Central memory CD4-positive, alpha-beta T cell (primary cell): Measurements from ENCODE around the gene PCCA.
"Not testable (repeated sequence)": the region's sequence is repeated elsewhere in the genome, so short reads cannot be mapped to it uniquely, and the experiment has no call there.

Source experiments
- DNase-seq: peaks from one replicate; pipeline ENCODE4 v3.0.0; 2022

The PCCA gene

DNA sequence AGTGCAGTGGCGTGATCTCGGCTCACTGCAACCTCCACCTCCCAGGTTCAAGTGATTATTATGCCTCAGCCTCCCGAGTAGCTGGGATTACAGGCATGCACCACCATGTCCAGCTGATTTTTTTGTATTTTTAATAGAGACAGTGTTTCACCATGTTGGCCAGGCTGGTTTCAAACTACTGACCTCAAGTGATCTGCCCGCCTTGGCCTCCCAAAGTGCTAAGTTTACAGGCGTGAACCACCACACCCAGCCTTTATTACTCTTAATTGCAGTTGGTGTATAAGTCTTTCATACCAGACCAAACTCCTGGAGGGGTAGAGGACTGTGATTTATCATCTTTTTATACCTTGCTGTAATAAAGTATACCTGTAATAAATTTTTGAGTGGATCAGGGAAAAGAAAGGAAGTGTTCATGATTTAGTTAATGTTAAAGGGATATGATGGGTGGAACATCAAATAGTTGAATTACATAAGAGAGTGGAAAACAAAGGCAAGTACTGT lies 52.6 kb downstream of the PCCA start:
- DNase-seq: not testable (repeated sequence)

DNA sequence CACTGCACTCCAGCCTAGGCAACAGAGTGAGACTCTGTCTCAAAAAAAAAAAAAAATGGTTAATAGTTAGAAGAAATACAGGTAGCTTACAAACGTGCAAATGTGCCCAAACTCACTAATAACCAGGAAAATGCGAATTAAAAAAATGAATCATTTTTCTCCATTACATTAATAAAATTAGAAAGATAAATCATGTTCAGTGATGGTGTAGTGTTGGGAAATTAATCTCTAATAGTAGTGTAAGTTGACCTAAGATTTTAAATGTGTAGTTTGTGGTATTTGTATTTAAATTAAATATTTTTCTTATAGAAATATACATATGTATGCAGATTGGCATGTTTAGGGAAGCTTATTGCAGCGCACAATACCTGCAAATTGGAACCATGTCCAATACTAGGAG lies 57.6 kb downstream of the PCCA start:
- DNase-seq: no peak

DNA sequence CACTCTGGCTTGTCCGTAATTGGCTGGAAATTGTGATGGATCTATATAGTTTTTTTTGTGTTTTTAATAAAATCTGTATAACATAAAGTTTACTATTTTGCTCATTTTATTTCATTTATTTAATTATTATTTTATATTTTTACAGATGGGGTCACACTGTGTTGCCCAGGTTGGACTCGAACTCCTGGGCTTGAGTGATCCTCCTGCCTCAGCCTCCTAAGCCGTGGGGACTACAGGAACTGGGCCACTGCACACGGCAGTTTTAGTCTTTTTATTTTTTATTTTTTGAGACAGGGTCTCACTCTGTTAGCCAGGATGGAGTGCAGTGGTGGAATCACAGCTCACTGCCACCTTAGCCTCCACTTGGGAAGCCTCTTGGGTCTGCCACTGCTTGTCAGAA lies 58.9 kb downstream of the PCCA start:
- DNase-seq: no peak

DNA sequence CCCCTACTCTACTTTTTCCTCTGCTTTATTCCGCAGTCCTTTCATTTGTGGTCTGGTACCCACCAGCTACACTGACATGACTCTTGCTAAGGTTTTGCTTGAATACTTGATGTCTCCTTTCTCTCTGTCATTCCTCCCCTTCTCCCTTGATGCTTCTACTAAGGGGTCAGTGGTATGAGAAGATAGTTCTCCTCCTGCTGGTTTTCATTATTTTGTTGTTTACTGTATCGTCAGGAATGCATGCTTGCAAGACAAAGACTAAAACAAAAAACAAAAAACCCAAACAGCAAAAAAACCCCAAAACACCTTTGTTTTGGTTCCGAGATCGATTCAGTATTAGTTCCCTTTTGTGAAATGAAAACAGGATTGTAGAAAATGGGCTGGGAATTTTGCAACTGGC lies 59.5 kb downstream of the PCCA start:
- DNase-seq: no peak

DNA sequence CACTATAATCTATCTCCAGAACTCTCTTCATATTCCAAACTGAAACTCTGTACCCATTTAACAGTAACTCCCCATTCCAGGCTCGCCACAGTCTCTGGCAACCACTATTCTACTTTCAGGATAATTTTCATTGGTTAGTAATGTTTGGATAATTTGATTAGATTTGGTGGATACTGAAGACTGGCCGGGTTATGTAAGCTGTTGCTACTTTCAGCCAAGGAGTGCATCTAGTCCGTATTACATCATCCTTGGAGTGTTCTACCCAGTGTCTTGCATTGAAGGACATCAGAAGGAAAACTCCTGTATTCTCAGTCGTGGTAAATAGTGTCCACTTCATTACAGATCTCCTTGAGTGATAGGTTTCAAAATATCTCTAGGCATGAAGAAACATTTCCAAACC lies 60.5 kb downstream of the PCCA start:
- DNase-seq: no peak

DNA sequence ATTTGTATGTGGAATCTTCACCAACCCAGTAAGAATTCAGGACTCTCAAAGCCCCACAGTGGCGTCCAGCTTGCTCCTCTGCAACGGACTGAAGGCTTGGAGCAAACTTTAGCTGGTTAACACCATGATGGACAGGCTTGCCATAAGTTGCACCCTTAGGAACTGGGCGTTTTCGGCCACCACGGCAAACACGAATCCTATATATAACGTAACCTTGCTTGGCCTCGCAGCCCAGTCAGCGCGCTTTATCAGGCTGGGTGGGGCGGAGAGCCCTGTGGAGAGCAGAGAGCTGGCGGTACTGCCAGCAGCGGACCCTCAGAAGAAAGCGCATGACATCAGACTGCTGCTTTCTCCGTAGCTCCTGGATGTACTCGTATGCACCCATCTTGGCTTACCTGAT lies 61.8 kb downstream of the PCCA start:
- not testable (repeated sequence) for DNase-seq

DNA sequence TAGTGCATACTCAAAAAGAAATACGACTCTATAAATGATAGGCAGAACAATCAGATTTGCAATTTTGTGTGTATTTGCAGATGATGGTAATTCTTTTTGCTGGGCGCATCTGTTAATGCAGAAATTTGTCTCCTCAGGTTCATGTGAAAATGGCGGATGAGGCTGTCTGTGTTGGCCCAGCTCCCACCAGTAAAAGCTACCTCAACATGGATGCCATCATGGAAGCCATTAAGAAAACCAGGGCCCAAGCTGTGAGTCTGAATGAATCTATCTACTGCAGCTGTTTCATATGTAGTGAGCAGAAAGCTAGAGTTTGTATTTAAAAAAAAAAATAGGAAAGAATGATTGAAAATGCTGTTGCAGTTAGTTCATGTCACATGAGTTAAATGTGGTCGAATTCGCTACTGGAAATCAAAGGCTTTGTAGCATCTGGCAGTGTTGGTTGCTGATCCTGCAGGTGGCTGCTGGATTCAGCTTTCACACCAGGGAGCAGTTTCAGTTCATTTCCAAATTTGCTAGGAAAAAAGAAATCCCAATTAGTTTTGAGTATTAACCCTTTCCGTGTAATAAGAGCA lies 66.0 kb downstream of the PCCA start:
- DNase-seq: no peak

DNA sequence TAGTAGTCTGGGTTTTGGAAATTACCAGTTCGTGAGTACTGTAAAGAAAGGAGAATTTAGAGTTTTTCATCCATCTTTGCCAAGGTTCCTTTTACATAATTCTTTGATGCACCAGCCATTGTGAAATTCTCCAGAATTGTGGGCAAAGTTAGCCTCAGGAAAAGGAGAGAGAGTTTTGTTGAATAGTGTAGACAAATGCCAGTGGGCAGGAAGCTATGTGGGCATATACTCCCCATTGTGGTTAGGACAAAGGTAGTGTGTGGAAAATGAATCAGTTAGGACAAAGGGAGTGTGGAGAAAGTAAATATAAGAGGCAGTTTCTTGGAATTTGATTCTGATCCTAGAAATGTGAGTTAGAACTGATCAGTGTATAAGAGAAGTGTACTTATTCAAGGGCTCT lies 67.9 kb downstream of the PCCA start:
- DNase-seq: no peak

DNA sequence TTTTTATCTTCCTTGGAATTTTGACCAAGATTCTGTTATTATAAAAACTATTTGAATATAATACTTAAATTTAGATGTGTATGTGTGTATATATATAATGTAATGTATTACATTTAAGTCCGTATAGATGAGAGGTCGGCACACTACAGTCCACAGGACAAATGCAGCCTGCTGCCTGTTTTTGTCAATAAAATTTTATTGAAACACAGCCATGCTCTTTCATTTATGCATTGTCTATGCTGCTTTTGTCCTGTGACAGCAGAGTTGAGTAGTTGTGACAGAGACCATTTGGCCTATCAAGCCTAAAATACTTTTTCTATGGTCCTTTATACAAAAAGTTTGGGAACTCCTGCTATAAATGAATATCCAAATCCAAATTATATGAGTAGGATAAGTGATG lies 69.7 kb downstream of the PCCA start:
- DNase-seq: no peak

DNA sequence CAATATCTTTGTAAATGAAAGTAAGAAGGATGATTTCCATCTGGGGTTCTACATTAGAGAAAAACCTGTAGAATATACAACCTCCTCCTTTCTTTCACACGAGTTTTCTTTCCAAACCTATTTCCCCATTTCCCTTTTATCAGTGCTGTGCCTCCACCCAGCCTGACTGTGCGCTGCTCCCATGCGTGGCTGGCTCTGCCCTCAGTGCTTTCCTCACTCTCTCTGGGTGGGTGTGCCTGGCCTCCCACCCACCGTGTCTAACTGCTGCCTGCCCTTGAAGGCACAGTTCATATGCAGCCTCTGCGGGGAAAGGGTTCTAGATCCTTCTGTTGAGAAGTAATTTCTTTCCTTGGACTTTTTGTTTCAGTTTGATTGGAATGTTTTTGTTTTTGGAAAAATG lies 70.7 kb downstream of the PCCA start:
- no peak for DNase-seq

DNA sequence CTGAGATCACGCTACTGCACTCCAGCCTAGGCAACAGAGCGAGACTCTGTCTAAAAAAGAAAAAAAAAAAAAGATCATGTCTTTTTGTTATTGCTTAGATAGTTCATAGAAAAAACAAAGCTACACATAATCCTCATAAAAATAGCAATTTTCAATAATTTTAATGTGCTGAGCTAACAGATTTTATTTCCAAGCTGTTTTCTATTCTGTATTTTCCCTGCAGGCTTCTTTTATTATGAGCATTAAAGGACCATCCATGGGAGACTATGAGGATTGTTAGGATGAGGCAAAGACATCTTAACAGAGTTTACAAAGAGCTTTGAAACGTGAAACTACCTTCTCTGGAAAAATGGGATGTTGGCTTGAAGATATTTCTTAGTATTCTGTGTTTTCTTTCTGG lies 71.6 kb downstream of the PCCA start:
- no peak for DNase-seq

DNA sequence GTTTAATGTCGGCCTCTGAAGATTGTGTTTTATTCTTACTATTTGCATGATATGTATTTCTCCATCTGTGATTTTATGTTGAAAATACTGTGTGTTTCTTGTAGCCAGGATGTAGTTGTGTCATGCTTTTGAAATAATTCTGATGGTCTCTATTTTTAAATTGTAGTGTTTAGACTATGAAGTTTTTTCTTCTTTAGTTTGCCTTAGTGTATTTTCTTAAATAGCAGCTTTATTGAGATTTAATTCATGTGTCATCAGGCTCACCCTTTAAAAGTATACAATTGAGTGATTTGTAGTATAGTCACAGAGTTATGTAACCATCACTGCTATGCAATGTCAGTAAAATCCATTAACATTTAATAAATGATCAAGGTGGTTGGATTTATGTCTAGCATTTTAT lies 74.5 kb downstream of the PCCA start:
- DNase-seq: no peak

DNA sequence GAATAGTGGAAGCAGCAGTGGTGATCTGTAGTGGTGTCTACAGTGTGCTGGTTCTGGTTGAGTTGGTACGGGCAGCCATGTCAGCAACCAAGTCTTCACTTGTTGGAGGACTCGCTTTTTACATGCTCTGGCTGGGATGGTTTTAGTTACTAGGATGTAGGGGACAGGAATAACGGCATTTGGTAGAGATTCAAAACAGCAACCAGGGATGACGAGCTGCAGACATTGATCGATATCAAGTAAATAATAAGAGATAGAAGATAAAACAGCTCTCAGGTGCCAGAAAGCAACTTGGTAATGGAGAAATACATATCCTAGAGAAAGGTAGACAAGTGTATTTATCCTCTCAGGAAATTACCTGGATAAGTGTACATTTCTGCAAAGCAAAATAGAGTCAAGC lies 84.3 kb downstream of the PCCA start:
- DNase-seq: no peak

DNA sequence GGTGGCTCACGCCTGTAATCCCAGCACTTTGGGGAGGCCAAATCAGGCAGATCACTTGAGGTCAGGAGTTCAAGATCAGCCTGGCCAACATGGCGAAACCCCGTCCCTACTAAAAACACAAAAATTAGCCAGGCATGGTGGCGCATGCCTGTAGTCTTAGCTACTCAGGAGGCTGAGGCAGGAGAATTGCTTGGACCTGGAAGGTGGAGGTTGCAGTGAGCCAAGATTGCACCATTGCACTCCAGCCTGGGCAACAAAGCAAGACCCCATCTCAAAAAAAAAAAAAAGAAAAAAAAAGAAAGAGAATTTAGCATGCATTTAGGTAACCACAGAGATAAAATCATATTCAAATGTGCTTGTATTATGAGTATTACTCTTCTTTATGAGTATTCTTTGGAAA lies 85.6 kb downstream of the PCCA start:
- not testable (repeated sequence) for DNase-seq

DNA sequence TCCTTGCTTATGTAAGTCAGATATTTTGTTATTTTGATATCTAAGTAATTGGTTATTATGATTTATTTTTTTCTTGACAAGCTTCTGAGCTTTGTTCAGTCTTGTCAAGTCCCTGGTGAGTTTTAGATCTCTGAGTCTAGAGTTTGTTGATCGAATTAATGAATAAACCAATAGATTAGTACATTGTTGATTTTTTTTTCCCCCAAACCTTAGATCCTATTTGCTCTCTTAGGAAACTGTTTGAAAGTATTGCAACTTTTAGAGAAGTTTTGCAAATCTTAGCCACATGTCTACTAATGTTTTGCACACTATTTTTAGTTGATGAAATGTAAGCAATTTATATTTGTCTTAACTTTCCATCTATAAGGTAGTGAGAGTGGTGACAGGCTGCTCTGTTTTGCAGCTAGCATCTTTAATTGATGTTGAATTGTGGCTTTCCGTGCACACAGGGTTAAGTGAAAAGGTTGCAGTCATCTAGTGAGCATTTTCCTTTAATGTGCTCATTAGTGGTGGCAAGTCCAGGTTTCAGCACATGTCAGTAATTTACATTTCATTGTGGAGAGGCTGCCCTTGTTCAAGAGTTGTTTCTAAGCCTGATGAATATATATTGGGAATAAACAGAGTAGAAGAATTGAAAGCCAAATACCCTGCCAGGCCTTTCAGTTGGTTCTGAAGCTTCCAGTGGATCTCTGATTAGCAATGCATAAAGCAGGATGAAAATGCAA lies 86.3 kb downstream of the PCCA start:
- no peak for DNase-seq

DNA sequence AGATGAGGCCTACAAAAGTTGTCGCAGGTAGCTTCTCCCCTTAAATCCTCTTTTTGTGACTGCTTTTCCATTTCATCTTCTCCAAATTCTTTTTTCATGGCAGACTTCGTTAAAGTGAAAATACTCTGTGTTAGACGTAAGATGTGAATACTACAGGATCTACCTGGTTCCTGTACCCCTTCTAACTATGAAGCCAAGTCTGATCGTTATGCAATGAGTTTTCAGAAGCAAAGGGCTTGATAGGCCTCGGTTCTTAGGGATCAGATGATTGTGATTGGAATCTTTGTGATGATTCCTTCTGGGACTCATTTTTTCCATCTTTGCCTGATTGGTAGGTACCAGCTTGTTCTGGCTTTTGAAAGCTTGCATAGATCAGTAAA lies 86.9 kb downstream of the PCCA start:
- no peak for DNase-seq

DNA sequence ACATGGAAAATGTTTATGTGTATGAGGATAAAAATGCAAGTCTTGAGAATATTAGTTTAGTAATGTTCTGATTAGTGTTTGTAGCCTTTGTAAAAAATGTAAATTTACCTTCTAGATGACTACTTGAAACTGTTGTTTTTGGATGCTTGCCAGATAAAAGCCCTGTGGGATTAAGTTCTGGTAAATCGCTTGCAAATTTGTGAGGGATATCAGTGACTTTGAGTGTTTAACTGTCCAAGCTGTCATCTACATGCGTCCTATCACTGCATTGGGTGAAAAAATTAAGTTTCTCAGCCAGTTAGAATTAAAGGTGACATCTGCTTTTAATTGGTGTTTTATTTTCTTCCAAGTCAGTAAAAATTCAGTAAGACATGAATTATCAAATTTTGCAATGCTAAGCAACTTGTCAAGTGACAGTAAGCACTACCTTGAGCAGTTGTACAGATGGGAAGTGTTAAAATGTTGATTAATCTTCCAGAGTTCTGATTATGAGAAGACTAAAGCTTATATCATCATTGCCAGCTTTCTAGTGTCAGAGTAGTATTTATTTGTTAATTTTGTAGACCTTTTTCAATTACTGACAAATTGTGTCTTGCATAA lies 88.0 kb downstream of the PCCA start:
- no peak for DNase-seq

DNA sequence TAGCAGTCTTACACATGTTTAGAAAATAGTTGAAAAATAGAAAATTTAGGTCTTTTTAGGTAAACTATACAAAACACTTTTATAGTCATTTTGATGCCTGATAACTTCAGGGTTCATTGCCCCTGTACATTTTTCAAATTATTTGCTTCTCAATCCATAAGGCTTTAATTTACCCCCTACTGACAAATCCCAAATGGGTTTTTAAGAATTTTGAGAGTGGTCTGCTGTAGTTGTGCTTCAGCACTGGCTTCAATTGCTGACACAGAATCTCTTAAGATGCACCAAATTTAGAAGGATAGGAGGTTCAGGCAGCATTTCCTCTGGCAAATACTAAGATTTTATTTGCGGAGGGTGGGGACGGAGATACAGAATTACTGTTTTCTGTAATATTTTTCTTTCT lies 89.4 kb downstream of the PCCA start:
- DNase-seq: no peak

DNA sequence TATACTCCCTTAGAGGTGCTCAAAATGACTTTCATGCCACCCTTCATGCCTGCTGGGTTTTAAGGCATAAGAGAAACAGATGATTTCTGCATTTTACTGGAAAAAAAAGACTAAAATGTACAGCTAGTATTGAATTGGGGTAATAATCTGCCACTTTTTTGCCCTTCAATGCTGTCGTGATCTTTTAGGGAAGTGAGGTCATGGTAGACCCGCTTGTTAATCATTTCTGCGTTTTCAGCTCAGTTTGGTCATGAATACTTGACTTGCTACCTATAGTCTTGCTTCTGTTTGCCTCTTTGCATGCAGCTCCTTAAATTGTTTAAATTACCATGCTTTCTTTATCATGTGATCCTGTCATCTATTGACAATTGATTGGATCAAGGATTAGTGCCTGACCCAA lies 90.4 kb downstream of the PCCA start:
- DNase-seq: no peak

DNA sequence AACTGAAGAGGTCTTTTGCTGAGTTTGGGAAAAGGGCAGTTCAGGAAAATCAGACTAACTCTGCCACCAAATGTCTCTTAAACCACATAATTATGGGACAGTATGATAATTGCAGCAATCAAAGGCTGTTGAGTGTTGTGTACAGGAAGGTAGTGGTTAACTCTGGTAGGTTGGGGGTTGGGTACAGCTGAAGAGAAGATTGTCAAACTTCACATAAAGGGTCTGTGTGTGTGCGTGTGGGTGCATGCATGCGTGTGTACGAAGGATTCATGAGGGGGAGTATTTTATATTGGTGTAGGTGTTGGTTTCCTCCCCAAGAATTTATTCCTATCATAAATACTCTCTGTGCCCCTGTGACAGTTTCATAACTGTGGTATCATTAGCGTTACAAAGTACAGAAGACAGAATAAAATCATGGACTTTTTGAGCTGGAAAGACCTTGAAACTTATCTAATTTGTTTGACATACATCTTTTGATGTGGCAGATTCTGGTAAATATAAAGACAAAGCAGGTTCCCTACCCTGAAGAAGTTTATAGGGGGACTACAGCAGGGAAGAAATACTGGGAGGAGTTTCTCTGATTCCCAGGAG lies 94.1 kb downstream of the PCCA start:
- DNase-seq: no peak

DNA sequence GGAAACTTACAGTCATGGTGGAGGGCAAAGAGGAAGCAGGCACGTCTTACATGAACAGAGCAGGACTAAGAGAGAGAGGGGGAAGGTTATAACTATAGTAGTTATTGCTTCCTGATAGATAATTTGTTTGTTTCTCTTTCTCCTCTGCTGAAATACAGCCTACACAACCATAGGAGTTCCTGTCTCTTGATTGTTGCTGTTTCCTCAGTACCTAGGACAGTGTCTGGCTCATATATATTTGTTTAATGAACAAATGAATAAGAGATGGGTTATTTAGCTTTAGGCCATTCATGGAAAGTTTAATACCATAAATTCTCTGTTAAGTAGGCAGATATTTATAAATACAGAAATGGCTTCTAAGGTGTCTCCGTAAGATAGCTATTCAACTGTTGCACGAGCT lies 95.2 kb downstream of the PCCA start:
- no peak for DNase-seq

DNA sequence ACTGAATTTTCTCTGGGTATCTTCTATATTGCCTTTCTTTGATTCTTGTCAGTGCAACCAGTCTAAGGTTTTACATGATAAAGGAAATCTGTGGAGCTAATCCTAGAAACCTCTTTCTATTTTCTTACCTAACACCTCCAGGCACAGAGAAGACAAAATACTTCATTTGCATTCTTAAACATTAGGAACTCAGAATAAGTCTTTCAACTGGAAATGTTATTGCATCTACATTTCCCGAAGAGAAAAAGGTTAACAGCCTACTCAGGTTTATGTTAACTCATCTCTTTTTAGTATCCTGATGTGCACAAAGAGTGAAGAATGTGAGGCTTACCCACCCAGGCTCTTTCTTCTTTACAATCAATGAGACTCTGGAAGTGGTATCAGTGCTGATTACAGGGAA lies 106.7 kb downstream of the PCCA start:
- DNase-seq: no peak

DNA sequence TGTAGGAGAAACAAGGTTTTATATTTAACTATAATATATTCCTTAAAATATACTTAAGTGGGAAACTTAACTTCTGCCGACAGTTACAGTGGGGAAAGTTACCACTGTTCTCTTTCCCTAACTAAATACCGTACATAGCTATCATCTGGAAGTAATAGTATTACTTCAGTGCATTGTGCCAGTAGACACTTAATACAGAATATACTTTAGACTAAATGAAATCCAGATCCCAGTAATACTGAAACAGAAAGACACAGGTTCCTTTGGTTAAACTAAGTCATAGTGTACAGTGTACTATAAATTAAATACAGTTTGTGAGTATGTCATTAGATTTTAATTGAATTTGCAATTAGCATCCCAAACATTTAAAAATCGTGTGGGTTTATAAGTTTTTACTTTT lies 107.5 kb downstream of the PCCA start:
- no peak for DNase-seq

DNA sequence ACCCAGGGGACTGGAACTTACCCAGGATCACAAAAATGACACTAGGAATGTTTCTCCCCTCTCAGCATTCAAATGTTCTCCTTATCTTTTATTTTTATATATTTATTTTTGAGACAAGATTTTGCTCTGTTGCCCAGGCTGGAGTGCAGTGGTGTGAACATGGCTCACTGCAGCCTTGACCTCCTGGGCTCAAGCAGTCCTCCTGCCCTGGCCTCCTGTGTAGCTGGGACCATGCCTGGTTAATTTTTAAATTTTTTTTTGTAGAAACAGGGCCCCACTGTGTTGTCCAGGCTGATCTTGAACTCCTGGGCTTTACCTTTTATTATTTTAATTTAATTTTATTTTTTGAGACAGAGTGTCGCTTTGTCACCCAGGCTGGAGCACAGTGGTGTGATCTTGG lies 108.2 kb downstream of the PCCA start:
- no peak for DNase-seq
